Eye (tissue), 1 donor: Measurements from ENCODE around the gene SAMD1.

Experiments
- DNase-seq: peaks from one replicate; pipeline ENCODE4 v3.0.0-alpha.2; 2015

Gene SAMD1

GRCh38 chr19:14112809-14113385 lies 22.3 kb upstream of the SAMD1 start:
- no peak for DNase-seq

- no peak for DNase-seq
Measured at GRCh38 chr19:14112051-14112808, 21.7 kb upstream of the SAMD1 start.

GRCh38 chr19:14111486-14111885 lies 20.9 kb upstream of the SAMD1 start:
- DNase-seq: no peak

- DNase-seq: no peak
Measured at GRCh38 chr19:14110650-14111049, 20.1 kb upstream of the SAMD1 start.

DNA sequence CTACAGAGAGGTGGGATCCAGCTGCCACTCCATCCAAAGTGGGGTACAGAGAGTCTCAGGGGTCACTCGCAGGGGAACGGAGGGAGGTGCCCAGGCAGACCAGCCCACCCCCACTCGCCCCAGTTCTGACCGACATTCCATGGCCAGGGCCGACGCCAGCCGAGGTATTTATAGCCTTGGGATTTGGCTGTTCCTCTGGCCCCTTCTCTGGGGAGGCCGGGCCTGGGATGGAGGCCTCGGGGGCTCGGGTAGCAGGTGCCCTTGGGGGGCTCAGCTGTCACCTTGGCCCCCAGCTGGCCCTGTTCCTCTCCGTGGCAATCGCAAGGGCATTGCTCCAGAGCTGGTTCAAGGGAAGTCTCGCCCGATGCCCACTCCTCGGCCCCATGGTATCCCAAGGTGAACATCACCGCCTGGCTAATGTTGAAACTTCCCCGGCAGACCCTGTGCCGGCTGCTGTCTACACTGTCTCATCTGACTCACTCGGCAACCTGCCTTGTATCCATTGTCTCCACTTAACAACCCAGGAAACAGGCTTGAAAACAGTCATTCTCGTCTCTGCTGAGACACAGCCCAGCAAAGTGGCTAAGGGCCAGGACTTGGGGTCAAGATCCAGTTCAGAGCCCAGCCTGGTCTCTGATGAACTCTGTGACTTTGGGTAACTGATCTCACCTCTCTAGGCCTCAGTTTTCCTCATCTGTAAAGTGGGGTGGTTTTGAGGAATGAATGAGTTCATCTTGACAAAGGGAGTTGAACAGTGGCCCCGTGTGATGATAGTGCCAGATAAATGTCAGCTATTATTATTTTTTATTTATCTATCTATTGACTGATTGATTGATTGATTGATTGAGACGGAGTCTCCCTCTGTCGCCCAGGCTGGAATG lies 17.3 kb upstream of the SAMD1 start:
- DNase-seq: no peak

GRCh38 chr19:14106840-14107239 lies 16.3 kb upstream of the SAMD1 start:
- no peak for DNase-seq

GRCh38 chr19:14105680-14106079 lies 15.1 kb upstream of the SAMD1 start:
- no peak for DNase-seq

GRCh38 chr19:14103310-14103709 lies 12.8 kb upstream of the SAMD1 start:
- no peak for DNase-seq

DNA sequence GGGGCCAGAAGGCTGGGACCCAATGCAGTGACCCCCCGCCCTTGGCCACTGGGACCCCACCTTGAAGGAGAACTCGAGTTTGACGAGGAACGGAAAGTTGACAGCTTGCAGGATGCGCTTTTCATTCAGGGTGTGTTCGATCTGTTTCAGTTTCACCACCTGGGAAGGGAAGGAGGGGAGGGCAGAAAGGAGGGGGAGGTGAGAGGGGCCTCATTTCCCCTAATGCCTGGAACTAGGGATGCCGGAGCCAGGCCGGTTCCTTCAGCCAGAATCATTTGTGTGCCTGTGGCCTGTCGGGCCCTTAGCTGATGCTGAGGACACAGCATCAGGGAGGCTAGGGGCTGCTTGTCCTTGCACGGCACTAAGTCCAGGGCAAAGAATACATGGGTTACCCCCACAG lies 12.2 kb upstream of the SAMD1 start:
- DNase-seq: no peak

GRCh38 chr19:14102102-14102696 lies 11.6 kb upstream of the SAMD1 start:
- DNase-seq: no peak

DNA sequence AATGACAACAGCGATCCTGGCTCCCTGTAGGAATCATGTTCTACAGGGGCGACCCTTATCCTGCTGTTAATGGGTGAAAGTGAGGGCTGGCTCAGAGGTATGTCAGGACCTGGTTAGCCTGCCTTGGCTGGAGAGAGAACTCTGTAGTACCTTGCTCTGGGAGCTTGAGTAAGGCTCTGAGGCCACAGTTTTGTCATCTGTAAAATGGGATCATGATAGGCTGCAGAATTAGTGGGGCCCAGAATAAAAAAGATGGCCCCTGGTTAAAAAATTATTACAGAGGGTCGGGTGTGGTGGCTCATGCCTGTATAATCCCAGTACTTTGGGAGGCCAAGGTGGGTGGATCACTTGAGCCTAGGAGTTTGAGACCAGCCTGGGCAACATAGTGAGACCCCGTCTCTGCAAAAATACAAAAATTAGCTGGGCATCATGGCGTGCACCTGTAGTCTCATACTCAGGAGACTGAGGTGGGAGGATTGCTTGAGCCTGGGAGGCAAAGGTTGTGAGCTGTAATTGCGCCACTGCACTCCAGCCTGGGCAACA lies 10.5 kb upstream of the SAMD1 start:
- no peak for DNase-seq

DNA sequence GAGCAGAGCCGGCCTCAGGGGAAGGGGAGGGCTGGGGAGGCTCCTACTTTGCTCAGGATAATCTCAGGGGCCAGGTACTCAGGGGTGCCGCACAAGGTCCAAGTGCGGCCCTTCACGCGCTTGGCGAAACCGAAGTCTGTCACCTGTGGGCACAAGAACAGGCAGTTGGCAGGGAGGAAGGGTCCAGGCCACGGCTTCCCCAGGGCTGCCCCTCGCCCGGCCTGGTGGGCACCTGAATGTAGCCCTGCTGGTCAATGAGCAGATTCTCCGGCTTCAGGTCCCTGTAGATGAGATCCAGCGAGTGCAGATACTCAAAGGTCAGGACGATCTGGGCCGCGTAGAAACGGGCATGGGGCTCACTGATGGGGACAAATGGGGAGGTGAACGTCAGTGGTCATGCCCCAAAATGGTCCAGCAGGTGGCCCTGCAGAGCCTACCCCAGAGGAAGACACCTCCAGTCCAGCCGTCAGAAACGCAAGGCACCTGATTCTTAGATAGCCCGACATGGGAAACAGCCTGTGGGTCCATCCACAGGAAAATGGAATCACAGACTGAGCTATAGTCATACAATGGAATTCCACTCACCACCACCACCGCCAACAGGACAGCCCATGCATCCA lies 7.1 kb upstream of the SAMD1 start:
- DNase-seq: no peak

- no peak for DNase-seq
Measured at GRCh38 chr19:14096272-14096992, 5.9 kb upstream of the SAMD1 start.

DNA sequence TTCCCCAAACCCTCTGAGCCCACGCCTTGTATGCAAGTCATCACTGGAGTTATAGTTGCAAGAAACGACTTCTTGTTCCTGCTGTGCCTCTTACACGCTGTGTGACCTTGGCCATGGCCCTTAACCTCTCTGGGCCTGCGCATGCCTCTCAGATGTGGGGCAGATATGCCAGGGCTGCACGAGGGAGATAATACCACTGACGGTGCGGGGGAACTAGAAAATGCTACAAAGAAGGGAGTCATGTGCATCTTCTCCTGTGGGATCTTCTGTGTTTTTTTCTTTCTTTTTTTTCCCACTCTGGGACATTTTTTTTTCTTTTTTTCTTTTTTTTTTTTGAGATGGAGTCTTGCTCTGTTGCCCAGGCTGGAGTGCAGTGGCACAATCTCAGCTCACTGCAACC lies 4.3 kb upstream of the SAMD1 start:
- no peak for DNase-seq

DNA sequence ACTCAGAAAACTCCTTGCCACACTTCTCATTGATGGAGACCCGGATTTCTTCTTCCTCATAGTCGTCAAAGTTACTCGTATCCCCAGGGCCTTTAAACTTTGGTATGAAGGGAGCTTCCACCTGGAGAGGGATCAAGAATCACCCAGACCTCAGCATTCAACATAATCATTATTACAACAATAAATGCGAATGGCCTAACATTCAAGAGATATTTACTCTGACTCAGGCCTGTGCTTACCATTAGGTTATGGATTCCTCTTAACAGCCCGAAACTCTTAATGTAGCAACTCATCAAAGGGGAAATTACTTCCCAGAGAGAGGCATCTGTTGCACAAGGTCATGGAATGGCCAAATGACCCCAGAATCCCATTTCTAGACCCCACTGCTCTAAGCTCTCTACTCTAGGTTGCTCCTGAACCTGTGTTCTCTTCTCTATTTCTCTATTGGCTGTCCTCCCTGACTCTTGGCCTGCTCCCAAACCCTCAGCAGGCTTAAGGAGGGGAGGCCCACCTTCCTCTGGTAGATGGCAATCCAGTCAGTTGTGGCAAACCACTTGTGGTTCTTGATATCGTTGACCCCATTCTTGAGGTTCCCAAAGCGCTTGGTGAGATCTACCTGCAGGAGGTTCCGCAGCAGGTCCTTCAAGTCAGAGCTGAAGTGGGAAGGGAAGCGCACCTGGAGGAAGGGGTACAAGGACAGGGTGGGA lies 2.7 kb upstream of the SAMD1 start:
- DNase-seq: no peak

GRCh38 chr19:14091813-14092462 lies 1.4 kb upstream of the SAMD1 start:
- DNase-seq: peak; percentile 51

DNA sequence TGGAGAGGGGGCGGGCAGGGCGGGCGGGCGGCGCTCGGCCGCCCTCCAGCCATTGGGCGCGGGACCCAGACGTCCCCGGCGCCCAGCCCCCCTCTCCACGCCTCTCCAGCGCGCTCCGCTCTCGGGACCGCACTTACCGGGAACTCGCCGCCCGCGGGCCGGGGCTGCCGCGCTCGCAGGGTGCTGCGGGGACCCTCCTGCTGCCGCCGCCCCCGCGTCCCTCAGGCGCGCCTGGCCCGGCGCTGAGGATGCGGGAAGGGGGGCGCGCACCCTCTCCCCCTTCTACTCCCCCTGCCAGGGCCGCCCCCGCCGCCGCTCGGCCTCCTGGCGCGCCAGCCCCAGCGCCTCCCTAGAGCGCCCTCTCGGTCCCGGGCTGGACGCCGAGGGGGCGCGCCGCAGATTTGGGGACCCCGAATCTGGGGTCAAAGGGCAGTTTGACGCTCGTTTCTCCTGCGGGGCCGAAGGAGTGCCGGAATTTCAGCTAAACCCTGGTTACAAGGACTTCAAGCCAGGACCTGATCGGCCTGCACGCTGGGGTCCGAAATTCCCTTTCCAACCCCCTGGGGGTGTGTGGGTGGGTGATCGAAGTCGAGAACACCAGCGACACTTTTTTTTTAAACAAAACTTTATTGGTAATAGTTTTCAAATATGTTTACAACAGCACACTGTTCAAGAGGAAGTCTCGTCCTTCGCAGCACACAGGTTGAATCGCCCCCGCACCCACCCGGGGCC lies 696 bp upstream of the SAMD1 start:
- DNase-seq: peak; percentile 86

DNA sequence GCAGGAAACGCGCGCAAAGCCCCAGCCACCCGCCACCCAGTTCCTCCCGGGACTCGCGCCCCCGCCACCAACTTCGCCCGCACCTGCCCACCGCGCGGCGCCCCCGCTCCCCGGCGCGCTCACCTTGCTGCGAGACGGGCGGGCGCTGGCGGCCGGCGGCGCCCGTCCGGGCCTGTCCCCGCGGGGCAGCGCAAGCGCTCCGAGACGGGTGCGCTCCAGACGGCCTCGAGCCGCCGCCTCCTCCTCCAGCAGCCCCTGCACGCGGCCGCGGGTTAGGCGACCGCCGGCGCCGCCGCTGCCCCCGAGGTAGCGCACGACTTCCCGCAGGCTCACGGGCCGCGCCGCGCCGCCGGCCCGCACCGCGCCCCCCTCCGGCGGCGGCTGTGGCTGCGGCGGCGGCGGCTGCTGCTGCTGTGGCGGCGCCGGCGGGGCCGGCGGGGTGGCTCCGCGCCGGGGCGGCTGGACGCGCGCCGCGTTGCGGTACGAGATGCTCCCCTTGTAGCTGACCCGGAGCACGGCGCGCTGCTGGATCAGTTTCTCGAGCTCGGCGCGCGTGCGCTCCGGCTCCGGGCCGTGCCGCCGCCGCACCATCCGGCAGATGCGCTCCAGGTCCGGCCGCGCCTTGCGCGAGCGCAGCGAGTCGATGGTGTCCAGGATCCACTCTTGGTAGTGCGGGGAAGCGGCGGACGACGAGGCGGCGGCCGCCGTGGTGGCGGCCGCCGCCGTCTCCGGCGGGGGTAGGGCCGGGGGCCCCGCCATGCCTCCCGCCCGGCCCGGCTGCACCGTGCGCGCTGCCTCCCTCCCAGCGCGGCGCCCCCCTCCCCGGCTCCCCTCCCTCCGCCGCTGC lies 666 bp downstream of the SAMD1 start:
- DNase-seq: peak; percentile 80

GRCh38 chr19:14089412-14089661 lies 1.2 kb downstream of the SAMD1 start:
- peak; percentile 60 for DNase-seq
